Left kidney (tissue), 2 donors: Measurements from ENCODE around the gene TLX2. TPM values are rescaled to one million over a fixed set of nuclear protein-coding genes. Genes with fewer than 3 reads are reported as not detected.
"Not testable (repeated sequence)": the region's sequence is repeated elsewhere in the genome, so short reads cannot be mapped to it uniquely, and the experiment has no call there.

ENCODE experiments used
- DNase-seq: peaks from one replicate; pipeline ENCODE4 v3.0.0-alpha.2; 2013
- polyA plus RNA-seq: library from polyadenylated mRNA; unstranded; fragments of 120-200 nt; gene quantifications from one replicate; pipeline ENCODE4 v1.2.1, GENCODE V29; 2013; ENCODE audit not compliant: insufficient read length

The TLX2 gene
- polyA plus RNA-seq, 1 donor, result 0.07 TPM

GRCh38 chr2:74554820-74555531 is 40.7 kb downstream of the TLX2 start:
- DNase-seq, result no peak

- no peak for DNase-seq
Observed at GRCh38 chr2:74555610-74556103, 41.4 kb downstream of the TLX2 start.

GRCh38 chr2:74556159-74556558 is 41.9 kb downstream of the TLX2 start:
- DNase-seq, result no peak

- DNase-seq, result no peak
Observed at GRCh38 chr2:74556831-74557370, 42.7 kb downstream of the TLX2 start.

- no peak for DNase-seq
Observed at GRCh38 chr2:74558284-74559230, 44.3 kb downstream of the TLX2 start.

GRCh38 chr2:74559912-74560311 is 45.7 kb downstream of the TLX2 start:
- DNase-seq, result no peak

GRCh38 chr2:74560591-74560990 is 46.3 kb downstream of the TLX2 start:
- no peak for DNase-seq

- DNase-seq, result not testable (repeated sequence)
Observed at GRCh38 chr2:74561022-74561421, 46.8 kb downstream of the TLX2 start.

GRCh38 chr2:74562126-74562775 is 48.0 kb downstream of the TLX2 start:
- DNase-seq, result no peak

- DNase-seq, result no peak
Observed at GRCh38 chr2:74564222-74564621, 50.0 kb downstream of the TLX2 start.

GRCh38 chr2:74566076-74566753 is 52.0 kb downstream of the TLX2 start:
- no peak for DNase-seq

- DNase-seq, result no peak
Observed at GRCh38 chr2:74566754-74567085, 52.5 kb downstream of the TLX2 start.

Other genes with a start within 250 kb of the TLX2 start
- 3.7 TPM for gene SLC4A5, start 171.0 kb upstream of the TLX2 start, polyA plus RNA-seq
- 142 TPM for gene DCTN1, start 134.1 kb upstream of the TLX2 start, polyA plus RNA-seq
- 5.5 TPM for gene C2orf81, start 92.8 kb upstream of the TLX2 start, polyA plus RNA-seq
- gene WDR54, start 92.7 kb upstream of the TLX2 start, polyA plus RNA-seq, result 38.8 TPM
- gene RTKN, start 72.5 kb upstream of the TLX2 start, polyA plus RNA-seq, result 70.4 TPM
- 26.9 TPM for gene INO80B, start 59.4 kb upstream of the TLX2 start, polyA plus RNA-seq
- 94.7 TPM for gene WBP1, start 56.0 kb upstream of the TLX2 start, polyA plus RNA-seq
- 57.0 TPM for gene MOGS, start 49.1 kb upstream of the TLX2 start, polyA plus RNA-seq
- gene MRPL53, start 41.8 kb upstream of the TLX2 start, polyA plus RNA-seq, result 37.7 TPM
- gene CCDC142, start 31.5 kb upstream of the TLX2 start, polyA plus RNA-seq, result 15.8 TPM
- gene TTC31, start 31.4 kb upstream of the TLX2 start, polyA plus RNA-seq, result 31.5 TPM
- 3.1 TPM for gene LBX2, start 14.8 kb upstream of the TLX2 start, polyA plus RNA-seq
- gene PCGF1, start 6.8 kb upstream of the TLX2 start, polyA plus RNA-seq, result 29.5 TPM
- gene DQX1, start 11.8 kb downstream of the TLX2 start, polyA plus RNA-seq, result 0.40 TPM
- gene AUP1, start 15.3 kb downstream of the TLX2 start, polyA plus RNA-seq, result 96.8 TPM
- gene HTRA2, start 15.5 kb downstream of the TLX2 start, polyA plus RNA-seq, result 29.8 TPM
- 10.8 TPM for gene LOXL3, start 39.5 kb downstream of the TLX2 start, polyA plus RNA-seq
- gene DOK1, start 40.3 kb downstream of the TLX2 start, polyA plus RNA-seq, result 7.4 TPM
- gene M1AP, start 133.9 kb downstream of the TLX2 start, polyA plus RNA-seq, result 1.0 TPM
- gene SEMA4F, start 139.8 kb downstream of the TLX2 start, polyA plus RNA-seq, result 6.3 TPM